ENCODE results near the gene SH3RF2. TPM values are rescaled to one million over a fixed set of nuclear protein-coding genes. Genes with fewer than 3 reads are reported as not detected.

Gene SH3RF2
- total and polyA plus RNA-seq, 10 of the 15 experiments (the other 5 are each of a cell fraction or from before 2014, with no cell fraction given): 0.15 TPM; not detected in 9

- TF ChIP-seq SMAD5 (IDR thresholded peaks at IDR 0.05; ENCODE audit: low read depth) (no peak), ZBTB11 (CRISPR knock-in tag; IDR thresholded peaks at IDR 0.05) (no peak), CBX5 (IDR thresholded peaks at IDR 0.05; ENCODE audit: low read depth) (no peak), ATF7 (IDR thresholded peaks at IDR 0.05; ENCODE audit: low read depth) (no peak)
These were observed 97.7 kb downstream of the SH3RF2 start (continued) for GRCh38 chr5:146034127-146034526.

DNA sequence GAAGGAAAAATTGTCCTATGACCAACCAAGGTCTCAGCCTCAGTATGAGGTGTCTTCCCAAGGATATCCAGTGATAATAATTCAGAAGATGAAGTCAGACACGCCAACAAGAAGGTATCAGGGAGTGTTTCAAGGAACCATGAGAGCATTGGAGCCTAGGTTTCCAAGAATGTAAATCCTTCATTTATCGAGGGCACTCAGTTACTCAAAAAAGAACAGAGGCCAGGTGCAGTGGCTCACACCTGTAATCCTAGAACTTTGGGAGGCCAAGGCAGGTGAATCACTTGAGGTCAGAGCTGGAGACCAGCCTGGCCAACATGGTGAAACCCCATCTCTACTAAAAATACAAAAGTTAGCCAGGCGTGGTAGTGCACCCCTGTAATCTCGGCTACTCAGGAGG is 98.2 kb downstream of the SH3RF2 start:
- ChIA-PET RAD21 (ENCODE audit: unreplicated experiment) (no interaction called here), POLR2A (no interaction called here), CTCF (no interaction called here), SMC1A (ENCODE audit: uncharacterized antibody, unreplicated experiment) (no interaction called here)
- BruUV-seq (replicated peaks): no TSS peak
- Histone ChIP-seq H3K4me3 (no peak overlapping the region), H3K27ac (ENCODE audit: control insufficient read depth, insufficient read depth) (no peak overlapping the region), H3K9ac (ENCODE audit: control insufficient read depth, insufficient read depth, low read length) (no peak overlapping the region), H3K4me1 (ENCODE audit: control insufficient read depth, insufficient read depth, low read length) (no peaks in the 10 kb centered on the region), H3K4me2 (ENCODE audit: control insufficient read depth, insufficient read depth) (no peak overlapping the region), H3K9me3 (replicated peaks; ENCODE audit: control insufficient read depth, insufficient read depth, low read length) (no peaks in the 10 kb centered on the region), H3K27me3 (replicated peaks in 1 of 2; ENCODE audit: control insufficient read depth in 2 of 2, insufficient read depth in 2 of 2, low read length in 1 of 2) (peaks cover 0 to 5% of the 10 kb centered on the region in 2 experiments; a peak in 1 of 4 replicates), H3K79me2 (ENCODE audit: control insufficient read depth, insufficient read depth, low read length) (no peaks in the 10 kb centered on the region), H2AFZ (ENCODE audit: control insufficient read depth, low read depth, low read length) (no peak overlapping the region), H3K36me3 (ENCODE audit: control insufficient read depth in 2 of 2, insufficient read depth in 2 of 2, low read length in 1 of 2) (no peaks in the 10 kb centered on the region), H4K20me1 (ENCODE audit: control insufficient read depth, insufficient read depth) (no peaks in the 10 kb centered on the region)
- in situ Hi-C loops (cut with MboI) (no loop called here), intact Hi-C loops (cut with micrococcal nuclease; ENCODE audit: unreplicated experiment) (no loop called here)
- 3% methylated on average over 4 of the region's 4 CpGs for WGBS (ENCODE audit: insufficient coverage, insufficient replicate concordance, low lambda C conversion rate, missing lambda C conversion rate)
- FAIRE-seq (no peak), ATAC-seq (no peak), DNase-seq (ENCODE audit: low read depth, low spot score) (no peak)
- TF ChIP-seq, protein P1, sequence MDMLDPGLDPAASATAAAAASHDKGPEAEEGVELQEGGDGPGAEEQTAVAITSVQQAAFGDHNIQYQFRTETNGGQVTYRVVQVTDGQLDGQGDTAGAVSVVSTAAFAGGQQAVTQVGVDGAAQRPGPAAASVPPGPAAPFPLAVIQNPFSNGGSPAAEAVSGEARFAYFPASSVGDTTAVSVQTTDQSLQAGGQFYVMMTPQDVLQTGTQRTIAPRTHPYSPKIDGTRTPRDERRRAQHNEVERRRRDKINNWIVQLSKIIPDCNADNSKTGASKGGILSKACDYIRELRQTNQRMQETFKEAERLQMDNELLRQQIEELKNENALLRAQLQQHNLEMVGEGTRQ (IDR thresholded peaks at IDR 0.05; ENCODE audit: borderline replicate concordance, low read depth, low read length): no peak
- TF ChIP-seq RAD21 (IDR thresholded peaks at IDR 0.05; ENCODE audit: insufficient read depth, low read depth, low read length) (no peak), NFYB (IDR thresholded peaks at IDR 0.05; ENCODE audit: insufficient read depth, low read depth, low read length) (no peak), E2F8 (IDR thresholded peaks at IDR 0.05; ENCODE audit: low read depth, partially characterized antibody) (no peak), FOXM1 (IDR thresholded peaks at IDR 0.05; ENCODE audit: low read depth, low read length) (no peak), CHD2 (IDR thresholded peaks at IDR 0.05; ENCODE audit: borderline replicate concordance, low read depth, low read length) (no peak), PAX8 (IDR thresholded peaks at IDR 0.05) (no peak), MTA3 (IDR thresholded peaks at IDR 0.05; ENCODE audit: borderline replicate concordance, low read length) (no peak), ESRRA (IDR thresholded peaks at IDR 0.05; ENCODE audit: low read length) (no peak), ATF7 (IDR thresholded peaks at IDR 0.05; ENCODE audit: low read depth) (no peak), SP1 (IDR thresholded peaks at IDR 0.05; ENCODE audit: low read depth, low read length) (no peak), YY1 (IDR thresholded peaks at IDR 0.05; ENCODE audit: low read depth, low read length) (no peak)
- TF ChIP-seq, protein P2, sequence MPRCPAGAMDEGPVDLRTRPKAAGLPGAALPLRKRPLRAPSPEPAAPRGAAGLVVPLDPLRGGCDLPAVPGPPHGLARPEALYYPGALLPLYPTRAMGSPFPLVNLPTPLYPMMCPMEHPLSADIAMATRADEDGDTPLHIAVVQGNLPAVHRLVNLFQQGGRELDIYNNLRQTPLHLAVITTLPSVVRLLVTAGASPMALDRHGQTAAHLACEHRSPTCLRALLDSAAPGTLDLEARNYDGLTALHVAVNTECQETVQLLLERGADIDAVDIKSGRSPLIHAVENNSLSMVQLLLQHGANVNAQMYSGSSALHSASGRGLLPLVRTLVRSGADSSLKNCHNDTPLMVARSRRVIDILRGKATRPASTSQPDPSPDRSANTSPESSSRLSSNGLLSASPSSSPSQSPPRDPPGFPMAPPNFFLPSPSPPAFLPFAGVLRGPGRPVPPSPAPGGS (IDR thresholded peaks at IDR 0.05; ENCODE audit: borderline replicate concordance, insufficient read depth, low read depth, low read length, poor library complexity, severe bottlenecking): no peak

Data from GM12878 (cell line).